ENCODE measurements around the gene MYO9B. TPM values are rescaled to one million over a fixed set of nuclear protein-coding genes. Genes with fewer than 3 reads are reported as not detected.

The MYO9B gene
- total and polyA plus RNA-seq, 9 of the 15 experiments (the other 6 are each of a cell fraction or from before 2014, with no cell fraction given), result 2.4 to 77.6 (median 23.0) TPM

DNA sequence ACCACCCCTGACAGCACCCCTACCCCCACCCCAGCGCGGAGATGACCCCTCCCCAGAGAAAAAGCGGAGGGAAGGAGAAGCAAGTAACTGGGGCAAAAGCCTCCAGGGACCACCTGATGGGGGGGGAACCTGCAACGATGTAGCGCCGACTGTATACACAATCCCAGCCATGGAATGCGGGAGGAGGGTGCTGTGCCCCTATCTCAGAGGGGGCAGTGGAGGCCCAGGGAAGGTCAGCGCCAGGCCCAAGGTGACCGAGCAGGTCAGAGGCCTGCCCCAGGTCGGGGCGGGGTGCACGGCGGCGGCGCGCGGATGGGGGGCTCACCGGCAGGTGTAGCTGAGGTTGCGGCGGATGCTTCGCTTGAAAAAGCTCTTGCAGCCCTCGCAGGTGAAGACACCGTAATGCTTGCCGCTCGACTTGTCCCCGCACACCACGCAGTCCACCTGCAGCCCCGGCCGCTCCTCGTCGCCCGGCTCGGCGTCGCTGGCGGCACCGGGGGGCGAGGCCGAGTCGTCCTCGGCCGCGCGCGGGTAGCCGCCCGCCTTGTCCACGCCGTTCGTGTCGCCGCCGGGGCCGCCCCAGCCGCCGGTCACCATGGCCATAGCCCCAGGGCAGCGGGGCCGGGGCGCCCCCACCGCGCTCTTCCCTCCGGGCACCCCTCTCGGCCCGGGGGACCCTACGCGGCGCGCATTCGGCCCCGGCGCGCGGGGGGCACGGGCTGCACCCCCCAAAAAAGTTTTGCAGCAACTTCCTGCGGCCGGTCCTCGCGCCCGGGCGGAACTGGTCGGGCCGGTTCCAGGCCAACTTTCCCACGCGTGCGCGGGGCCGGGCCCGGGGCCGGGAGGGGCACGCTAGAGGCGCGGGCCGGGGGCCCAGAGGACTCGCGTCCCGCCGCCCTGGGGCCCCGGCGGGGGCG, 169.3 kb downstream of the MYO9B start (continued):
- TF ChIP-seq U2AF1 (optimal IDR thresholded peaks at IDR 0.05; ENCODE audit: low read depth, low read length) (no peak), MYC (IDR thresholded peaks at IDR 0.05; ENCODE audit: low read depth, low read length) (no peak), MYC (CRISPR knock-in tag; IDR thresholded peaks at IDR 0.05; ENCODE audit: borderline replicate concordance, low read depth) (no peak), ZFX (CRISPR knock-in tag; IDR thresholded peaks at IDR 0.05) (peak; percentile 73), IFI16 (CRISPR knock-in tag; IDR thresholded peaks at IDR 0.05) (no peak), KAT2B (IDR thresholded peaks at IDR 0.05; ENCODE audit: low read depth, low read length) (no peak), SAP30 (IDR thresholded peaks at IDR 0.05; ENCODE audit: borderline replicate concordance, insufficient read depth, low read depth, low read length, poor library complexity, severe bottlenecking) (peak; percentile 59), PHF21A (IDR thresholded peaks at IDR 0.05; ENCODE audit: borderline replicate concordance, low read depth) (no peak), TAF1 (IDR thresholded peaks at IDR 0.05; ENCODE audit: control insufficient read depth, extremely low read depth, insufficient read depth, low read length, severe bottlenecking) (peak; percentile 10), KHSRP (IDR thresholded peaks at IDR 0.05) (no peak), KDM1A (IDR thresholded peaks at IDR 0.05) (peak in 1 of 2 experiments; percentile 68; a peak in 3 of 4 replicates), NRF1 (conservative IDR thresholded peaks at IDR 0.05 in 1 of 2, IDR thresholded peaks at IDR 0.05 in 1 of 2) (peak in 1 of 2 experiments; percentile 54; a peak in 2 of 4 replicates), RBBP5 (IDR thresholded peaks at IDR 0.05; ENCODE audit: borderline replicate concordance, insufficient read depth, low read length, poor library complexity, severe bottlenecking) (peak; percentile 29), EGR1 (conservative IDR thresholded peaks at IDR 0.05) (no peak), FIP1L1 (IDR thresholded peaks at IDR 0.05; ENCODE audit: low read depth, low read length, poor library complexity, severe bottlenecking) (peak; percentile 38)
- TF ChIP-seq, protein P1, sequence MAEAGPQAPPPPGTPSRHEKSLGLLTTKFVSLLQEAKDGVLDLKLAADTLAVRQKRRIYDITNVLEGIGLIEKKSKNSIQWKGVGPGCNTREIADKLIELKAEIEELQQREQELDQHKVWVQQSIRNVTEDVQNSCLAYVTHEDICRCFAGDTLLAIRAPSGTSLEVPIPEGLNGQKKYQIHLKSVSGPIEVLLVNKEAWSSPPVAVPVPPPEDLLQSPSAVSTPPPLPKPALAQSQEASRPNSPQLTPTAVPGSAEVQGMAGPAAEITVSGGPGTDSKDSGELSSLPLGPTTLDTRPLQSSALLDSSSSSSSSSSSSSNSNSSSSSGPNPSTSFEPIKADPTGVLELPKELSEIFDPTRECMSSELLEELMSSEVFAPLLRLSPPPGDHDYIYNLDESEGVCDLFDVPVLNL (CRISPR knock-in tag; IDR thresholded peaks at IDR 0.05; ENCODE audit: low read depth), result no peak
- TF ChIP-seq, protein P2, sequence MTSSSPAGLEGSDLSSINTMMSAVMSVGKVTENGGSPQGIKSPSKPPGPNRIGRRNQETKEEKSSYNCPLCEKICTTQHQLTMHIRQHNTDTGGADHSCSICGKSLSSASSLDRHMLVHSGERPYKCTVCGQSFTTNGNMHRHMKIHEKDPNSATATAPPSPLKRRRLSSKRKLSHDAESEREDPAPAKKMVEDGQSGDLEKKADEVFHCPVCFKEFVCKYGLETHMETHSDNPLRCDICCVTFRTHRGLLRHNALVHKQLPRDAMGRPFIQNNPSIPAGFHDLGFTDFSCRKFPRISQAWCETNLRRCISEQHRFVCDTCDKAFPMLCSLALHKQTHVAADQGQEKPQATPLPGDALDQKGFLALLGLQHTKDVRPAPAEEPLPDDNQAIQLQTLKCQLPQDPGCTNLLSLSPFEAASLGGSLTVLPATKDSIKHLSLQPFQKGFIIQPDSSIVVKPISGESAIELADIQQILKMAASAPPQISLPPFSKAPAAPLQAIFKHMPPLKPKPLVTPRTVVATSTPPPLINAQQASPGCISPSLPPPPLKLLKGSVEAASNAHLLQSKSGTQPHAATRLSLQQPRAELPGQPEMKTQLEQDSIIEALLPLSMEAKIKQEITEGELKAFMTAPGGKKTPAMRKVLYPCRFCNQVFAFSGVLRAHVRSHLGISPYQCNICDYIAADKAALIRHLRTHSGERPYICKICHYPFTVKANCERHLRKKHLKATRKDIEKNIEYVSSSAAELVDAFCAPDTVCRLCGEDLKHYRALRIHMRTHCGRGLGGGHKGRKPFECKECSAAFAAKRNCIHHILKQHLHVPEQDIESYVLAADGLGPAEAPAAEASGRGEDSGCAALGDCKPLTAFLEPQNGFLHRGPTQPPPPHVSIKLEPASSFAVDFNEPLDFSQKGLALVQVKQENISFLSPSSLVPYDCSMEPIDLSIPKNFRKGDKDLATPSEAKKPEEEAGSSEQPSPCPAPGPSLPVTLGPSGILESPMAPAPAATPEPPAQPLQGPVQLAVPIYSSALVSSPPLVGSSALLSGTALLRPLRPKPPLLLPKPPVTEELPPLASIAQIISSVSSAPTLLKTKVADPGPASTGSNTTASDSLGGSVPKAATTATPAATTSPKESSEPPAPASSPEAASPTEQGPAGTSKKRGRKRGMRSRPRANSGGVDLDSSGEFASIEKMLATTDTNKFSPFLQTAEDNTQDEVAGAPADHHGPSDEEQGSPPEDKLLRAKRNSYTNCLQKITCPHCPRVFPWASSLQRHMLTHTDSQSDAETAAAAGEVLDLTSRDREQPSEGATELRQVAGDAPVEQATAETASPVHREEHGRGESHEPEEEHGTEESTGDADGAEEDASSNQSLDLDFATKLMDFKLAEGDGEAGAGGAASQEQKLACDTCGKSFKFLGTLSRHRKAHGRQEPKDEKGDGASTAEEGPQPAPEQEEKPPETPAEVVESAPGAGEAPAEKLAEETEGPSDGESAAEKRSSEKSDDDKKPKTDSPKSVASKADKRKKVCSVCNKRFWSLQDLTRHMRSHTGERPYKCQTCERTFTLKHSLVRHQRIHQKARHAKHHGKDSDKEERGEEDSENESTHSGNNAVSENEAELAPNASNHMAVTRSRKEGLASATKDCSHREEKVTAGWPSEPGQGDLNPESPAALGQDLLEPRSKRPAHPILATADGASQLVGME (CRISPR knock-in tag; IDR thresholded peaks at IDR 0.05), result no peak
- TF ChIP-seq, protein P3, sequence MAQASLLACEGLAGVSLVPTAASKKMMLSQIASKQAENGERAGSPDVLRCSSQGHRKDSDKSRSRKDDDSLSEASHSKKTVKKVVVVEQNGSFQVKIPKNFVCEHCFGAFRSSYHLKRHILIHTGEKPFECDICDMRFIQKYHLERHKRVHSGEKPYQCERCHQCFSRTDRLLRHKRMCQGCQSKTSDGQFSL (CRISPR knock-in tag; IDR thresholded peaks at IDR 0.05), result peak; percentile 97
- TF ChIP-seq, protein P3 (tag; IDR thresholded peaks at IDR 0.05), result peak in 1 of 2 experiments; percentile 81; a peak in 2 of 4 replicates
